Activated CD8-positive, alpha-beta T cell treated with anti-CD3 and anti-CD28 coated beads for 36 hours (primary cell): ENCODE data around the gene SSR4. TPM values are rescaled to one million over a fixed set of nuclear protein-coding genes. Genes with fewer than 3 reads are reported as not detected.
A peak's percentile ranks its signal among the peaks of the same experiment; 100 is the strongest.

Source experiments
- ATAC-seq: fragments of 200-7000 bp; cut with Tn5 transposase; one replicate; pipeline ENCODE4 v1.10.0; 2021; ENCODE audit warnings: mild to moderate bottlenecking, moderate library complexity
- CTCF ChIA-PET: fragments of 350-600 bp; sonication (Branson Sonifier 250); formaldehyde crosslinking; loops from one replicate; lab custom pipeline; 2021; ENCODE audit warnings: antibody characterized with exemption; lab: Charles Lee
- POLR2A ChIA-PET: fragments of 350-600 bp; sonication (Branson Sonifier 250); formaldehyde crosslinking; loops from one replicate; lab custom pipeline; 2021; ENCODE audit warnings: antibody characterized with exemption; lab: Charles Lee
- DNase-seq: peaks from one replicate; pipeline ENCODE4 v3.0.0-alpha.2; 2020
- H3K27ac Mint-ChIP-seq: one replicate; pipeline ENCODE4 v1.8.0; 2021; ENCODE audit warnings: mild to moderate bottlenecking, mixed read lengths
- H3K27me3 Mint-ChIP-seq: one replicate; pipeline ENCODE4 v1.8.0; 2021; ENCODE audit warnings: mixed read lengths
- H3K36me3 Mint-ChIP-seq: one replicate; pipeline ENCODE4 v1.8.0; 2021; ENCODE audit warnings: low read depth, mixed read lengths
- H3K4me1 Mint-ChIP-seq: one replicate; pipeline ENCODE4 v1.8.0; 2021; ENCODE audit warnings: low read depth, mixed read lengths
- H3K4me3 Mint-ChIP-seq: one replicate; pipeline ENCODE4 v1.8.0; 2021; ENCODE audit warnings: mild to moderate bottlenecking, moderate library complexity, mixed read lengths
- H3K9me3 Mint-ChIP-seq: one replicate; pipeline ENCODE4 v1.8.0; 2021; ENCODE audit warnings: mixed read lengths
- intact Hi-C: fragments of 100-400 bp; cut with micrococcal nuclease; formaldehyde crosslinking; loops from one replicate; pipeline ENCODE4 v1.10.0; 2022
- total RNA-seq, 2 experiments: library from RNA; stranded (reverse); gene quantifications; one replicate each; pipeline ENCODE4 v1.2.3, GENCODE V29; 2021
- TF ChIP-seq, protein P1 (sequence below): fragments of 200-600 bp; IDR thresholded peaks from one replicate; pipeline ENCODE4 v1.8.0; 2022; ENCODE audit warnings: antibody characterized with exemption, mild to moderate bottlenecking

Gene SSR4
- total RNA-seq, 2 experiments from 2014 or later = 152 to 153 TPM

DNA sequence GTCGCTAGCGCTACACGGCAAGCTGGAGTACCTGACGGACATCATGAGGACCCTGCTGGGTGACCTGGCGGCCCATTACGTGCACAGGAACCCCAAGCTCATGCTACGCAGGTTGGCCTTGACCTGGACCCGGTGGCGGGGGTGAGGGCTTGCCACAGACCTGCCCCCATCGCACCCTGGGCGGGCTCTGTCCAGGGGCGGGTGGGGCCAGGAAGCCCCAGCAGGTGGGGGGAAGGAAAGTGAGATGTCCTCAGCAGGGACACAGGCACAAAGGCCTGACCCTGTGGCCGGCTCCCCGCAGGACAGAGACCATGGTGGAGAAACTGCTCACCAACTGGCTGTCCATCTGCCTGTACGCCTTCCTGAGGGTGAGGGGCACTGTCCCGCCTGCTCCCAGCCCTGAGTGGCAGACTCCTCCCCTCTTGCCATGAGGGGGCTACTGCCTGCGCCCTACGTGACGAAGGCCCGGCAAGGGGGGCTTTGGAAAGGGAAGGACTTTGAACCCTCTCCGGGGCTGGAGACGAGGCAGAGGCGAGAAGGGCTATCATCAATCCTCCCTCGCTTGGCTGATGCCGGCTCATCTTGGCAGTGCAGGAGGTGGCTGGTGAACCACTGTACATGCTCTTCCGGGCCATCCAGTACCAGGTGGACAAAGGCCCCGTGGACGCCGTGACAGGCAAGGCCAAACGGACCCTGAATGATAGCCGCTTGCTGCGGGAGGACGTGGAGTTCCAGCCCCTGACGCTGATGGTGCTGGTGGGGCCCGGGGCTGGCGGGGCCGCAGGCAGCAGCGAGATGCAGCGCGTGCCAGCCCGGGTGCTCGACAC is 19.0 kb upstream of the SSR4 start:
- POLR2A ChIA-PET = no interaction called here
- CTCF ChIA-PET = no interaction called here
- Mint-ChIP-seq H3K4me1 (no peaks in the 10 kb centered on the region), H3K9me3 (no peaks in the 10 kb centered on the region), H3K36me3 (no peaks in the 10 kb centered on the region), H3K4me3 (no peak overlapping the region), H3K27ac (no peak overlapping the region), H3K27me3 (peaks cover 5% of the 10 kb centered on the region)
- no peak for ATAC-seq
- intact Hi-C loops = no loop called here
- DNase-seq = no peak
- TF ChIP-seq, protein P1, sequence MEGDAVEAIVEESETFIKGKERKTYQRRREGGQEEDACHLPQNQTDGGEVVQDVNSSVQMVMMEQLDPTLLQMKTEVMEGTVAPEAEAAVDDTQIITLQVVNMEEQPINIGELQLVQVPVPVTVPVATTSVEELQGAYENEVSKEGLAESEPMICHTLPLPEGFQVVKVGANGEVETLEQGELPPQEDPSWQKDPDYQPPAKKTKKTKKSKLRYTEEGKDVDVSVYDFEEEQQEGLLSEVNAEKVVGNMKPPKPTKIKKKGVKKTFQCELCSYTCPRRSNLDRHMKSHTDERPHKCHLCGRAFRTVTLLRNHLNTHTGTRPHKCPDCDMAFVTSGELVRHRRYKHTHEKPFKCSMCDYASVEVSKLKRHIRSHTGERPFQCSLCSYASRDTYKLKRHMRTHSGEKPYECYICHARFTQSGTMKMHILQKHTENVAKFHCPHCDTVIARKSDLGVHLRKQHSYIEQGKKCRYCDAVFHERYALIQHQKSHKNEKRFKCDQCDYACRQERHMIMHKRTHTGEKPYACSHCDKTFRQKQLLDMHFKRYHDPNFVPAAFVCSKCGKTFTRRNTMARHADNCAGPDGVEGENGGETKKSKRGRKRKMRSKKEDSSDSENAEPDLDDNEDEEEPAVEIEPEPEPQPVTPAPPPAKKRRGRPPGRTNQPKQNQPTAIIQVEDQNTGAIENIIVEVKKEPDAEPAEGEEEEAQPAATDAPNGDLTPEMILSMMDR = no peak

DNA sequence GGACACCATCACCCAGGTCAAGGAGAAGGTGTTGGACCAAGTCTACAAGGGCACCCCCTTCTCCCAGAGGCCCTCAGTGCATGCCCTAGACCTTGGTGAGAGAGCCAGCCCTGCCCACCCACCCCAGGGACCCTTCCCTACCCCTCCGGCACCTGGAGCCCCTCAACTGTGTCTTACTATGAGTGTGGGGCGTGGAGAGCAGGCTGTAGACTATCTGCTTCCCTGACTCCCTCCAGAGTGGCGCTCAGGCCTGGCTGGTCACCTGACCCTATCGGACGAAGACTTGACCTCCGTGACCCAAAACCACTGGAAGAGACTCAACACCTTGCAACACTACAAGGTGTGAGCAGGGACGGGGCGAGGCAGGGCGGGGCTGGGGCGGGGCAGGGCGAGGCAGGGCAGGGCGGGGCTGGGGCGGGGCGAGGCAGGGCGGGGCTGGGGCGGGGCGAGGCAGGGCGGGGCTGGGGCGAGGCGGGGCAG is 18.3 kb upstream of the SSR4 start:
- ATAC-seq (no peak), DNase-seq (no peak)
- Mint-ChIP-seq H3K4me1 (no peaks in the 10 kb centered on the region), H3K9me3 (no peaks in the 10 kb centered on the region), H3K27ac (no peak overlapping the region), H3K36me3 (no peaks in the 10 kb centered on the region), H3K4me3 (no peak overlapping the region), H3K27me3 (peaks cover 5% of the 10 kb centered on the region)
- POLR2A ChIA-PET = no interaction called here
- intact Hi-C loops = no loop called here
- CTCF ChIA-PET = no interaction called here
- TF ChIP-seq, protein P1 = no peak

DNA sequence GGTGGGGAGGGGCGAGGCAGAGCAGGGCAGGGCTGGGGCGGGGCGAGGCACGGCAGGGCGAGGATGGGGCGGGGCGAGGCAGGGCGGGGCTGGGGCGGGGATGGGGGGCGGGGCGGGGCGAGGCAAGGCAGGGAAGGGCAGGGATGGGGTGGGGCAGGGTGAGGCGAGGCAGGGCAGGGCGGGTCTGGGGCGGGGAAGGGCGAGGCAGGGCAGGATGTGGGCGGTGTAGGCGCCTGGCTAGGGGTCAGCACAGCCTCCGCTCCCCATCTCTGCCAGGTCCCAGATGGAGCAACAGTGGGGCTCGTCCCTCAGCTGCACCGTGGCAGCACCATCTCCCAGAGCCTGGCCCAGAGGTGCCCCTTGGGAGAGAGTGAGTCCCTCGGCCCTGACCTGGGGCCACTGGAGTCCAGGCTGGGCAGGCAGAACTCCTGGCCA is 17.8 kb upstream of the SSR4 start:
- intact Hi-C loops = no loop called here
- peak; percentile 41 for ATAC-seq
- no peak overlapping the region for H3K4me3 Mint-ChIP-seq
- no peaks in the 10 kb centered on the region for H3K36me3 Mint-ChIP-seq
- TF ChIP-seq, protein P1 = no peak
- DNase-seq = no peak
- no peaks in the 10 kb centered on the region for H3K4me1 Mint-ChIP-seq
- H3K9me3 Mint-ChIP-seq = no peaks in the 10 kb centered on the region
- peaks cover 5% of the 10 kb centered on the region for H3K27me3 Mint-ChIP-seq
- ChIA-PET CTCF (no interaction called here), POLR2A (no interaction called here)
- H3K27ac Mint-ChIP-seq = no peak overlapping the region

DNA sequence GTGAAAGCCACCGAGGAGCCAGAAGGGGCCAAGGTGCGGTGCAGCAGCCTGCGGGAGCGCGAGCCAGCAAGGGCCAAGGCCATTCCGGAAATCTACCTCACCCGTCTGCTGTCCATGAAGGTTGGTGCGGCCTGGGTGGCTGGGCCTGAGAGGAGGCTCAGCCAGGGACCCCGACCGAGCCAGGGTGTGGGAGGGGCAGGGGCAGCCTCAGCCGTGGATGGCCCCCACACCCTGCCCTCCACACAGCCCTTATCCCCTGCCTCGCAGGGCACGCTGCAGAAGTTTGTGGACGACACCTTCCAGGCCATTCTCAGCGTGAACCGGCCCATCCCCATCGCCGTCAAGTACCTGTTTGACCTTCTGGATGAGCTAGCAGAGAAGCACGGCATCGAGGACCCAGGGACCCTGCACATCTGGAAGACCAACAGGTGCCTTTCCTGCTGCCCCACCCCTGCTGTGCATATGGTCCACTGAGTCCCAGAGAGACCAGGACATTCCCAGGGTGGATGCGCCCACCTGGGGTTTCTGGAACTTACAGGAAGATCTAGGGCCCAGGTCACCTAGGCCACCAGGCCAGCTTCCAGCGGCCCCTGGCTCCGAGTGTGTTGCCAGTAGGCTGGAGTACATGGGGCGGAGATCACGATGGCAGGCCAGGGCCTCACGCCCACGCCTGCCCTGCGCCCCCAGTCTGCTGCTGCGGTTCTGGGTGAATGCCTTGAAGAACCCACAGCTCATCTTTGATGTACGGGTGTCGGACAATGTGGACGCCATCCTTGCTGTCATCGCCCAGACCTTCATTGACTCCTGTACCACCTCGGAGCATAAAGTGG is 17.0 kb upstream of the SSR4 start:
- ChIA-PET CTCF (interaction anchor here (0.9 kb wide), 1 partner anchor 13 kb away, joined by 4 read pairs; the partner anchor contains the start of gene PLXNB3), POLR2A (interaction anchor here (1.2 to 1.3 kb wide), 2 partner anchors 9 to 17 kb away, joined by 4 read pairs; partner anchors contain the start of genes IDH3G and SSR4)
- intact Hi-C loops = no loop called here
- H3K4me3 Mint-ChIP-seq = no peak overlapping the region
- TF ChIP-seq, protein P1 = no peak
- H3K36me3 Mint-ChIP-seq = no peaks in the 10 kb centered on the region
- H3K4me1 Mint-ChIP-seq = no peaks in the 10 kb centered on the region
- DNase-seq (no peak), ATAC-seq (no peak)
- H3K9me3 Mint-ChIP-seq = no peaks in the 10 kb centered on the region
- H3K27ac Mint-ChIP-seq = no peak overlapping the region
- peaks cover 5% of the 10 kb centered on the region for H3K27me3 Mint-ChIP-seq
